ENCODE measurements around the gene PHLDB2.

PHLDB2 gene

GRCh38 chr3:111901637-111902036 lies 42.6 kb downstream of the PHLDB2 start:
- TF ChIP-seq HDGF (IDR thresholded peaks at IDR 0.05; ENCODE audit: borderline replicate concordance): no peak
- no peak for TF ChIP-seq FOXA1 (IDR thresholded peaks at IDR 0.05)
- no peak for TF ChIP-seq ZNF384 (IDR thresholded peaks at IDR 0.05)
- no peak for TF ChIP-seq ELF4 (IDR thresholded peaks at IDR 0.05)
- no peak for TF ChIP-seq L3MBTL2 (conservative IDR thresholded peaks at IDR 0.05)
- no peak for TF ChIP-seq LEF1 (IDR thresholded peaks at IDR 0.05; ENCODE audit: borderline replicate concordance)
- TF ChIP-seq FOXK2 (IDR thresholded peaks at IDR 0.05): no peak
- no peak for TF ChIP-seq CTBP1 (IDR thresholded peaks at IDR 0.05; ENCODE audit: borderline replicate concordance)
- TF ChIP-seq SP1 (IDR thresholded peaks at IDR 0.05): no peak
- TF ChIP-seq TARDBP (IDR thresholded peaks at IDR 0.05): no peak
- TF ChIP-seq ARNT (IDR thresholded peaks at IDR 0.05): no peak
- no peak for TF ChIP-seq BHLHE40 (IDR thresholded peaks at IDR 0.05; ENCODE audit: borderline replicate concordance)
- TF ChIP-seq SUZ12 (IDR thresholded peaks at IDR 0.05): no peak
- TF ChIP-seq FOXM1 (IDR thresholded peaks at IDR 0.05; ENCODE audit: borderline replicate concordance): no peak
- POLR2A ChIA-PET: no interaction called here
- CTCF ChIA-PET: no interaction called here
- DNase-seq (ENCODE audit: extremely low spot score): no peak

GRCh38 chr3:111902534-111902933 lies 43.5 kb downstream of the PHLDB2 start:
- ChIA-PET POLR2A (no interaction called here), CTCF (interaction anchor here (0.5 kb wide), 1 partner anchor 788 kb away, joined by 3 read pairs; no protein-coding TSS in a partner anchor)
- TF ChIP-seq BHLHE40 (IDR thresholded peaks at IDR 0.05; ENCODE audit: borderline replicate concordance) (no peak), SUZ12 (IDR thresholded peaks at IDR 0.05) (no peak), ZNF384 (IDR thresholded peaks at IDR 0.05) (no peak), ARNT (IDR thresholded peaks at IDR 0.05) (no peak), LEF1 (IDR thresholded peaks at IDR 0.05; ENCODE audit: borderline replicate concordance) (no peak), L3MBTL2 (conservative IDR thresholded peaks at IDR 0.05) (no peak), CTBP1 (IDR thresholded peaks at IDR 0.05; ENCODE audit: borderline replicate concordance) (no peak), TARDBP (IDR thresholded peaks at IDR 0.05) (no peak), PKNOX1 (IDR thresholded peaks at IDR 0.05) (no peak), HDGF (IDR thresholded peaks at IDR 0.05; ENCODE audit: borderline replicate concordance) (no peak), FOXA1 (IDR thresholded peaks at IDR 0.05) (no peak), FOXK2 (IDR thresholded peaks at IDR 0.05) (no peak), SP1 (IDR thresholded peaks at IDR 0.05) (no peak)
- no peak for DNase-seq (ENCODE audit: extremely low spot score)

GRCh38 chr3:111903067-111903511 lies 44.0 kb downstream of the PHLDB2 start:
- ChIA-PET CTCF (interaction anchor here (0.5 kb wide), 1 partner anchor 787 kb away, joined by 3 read pairs; no protein-coding TSS in a partner anchor), POLR2A (no interaction called here)
- no peak for DNase-seq (ENCODE audit: extremely low spot score)
- TF ChIP-seq TARDBP (IDR thresholded peaks at IDR 0.05) (no peak), ARNT (IDR thresholded peaks at IDR 0.05) (no peak), SUZ12 (IDR thresholded peaks at IDR 0.05) (no peak), BHLHE40 (IDR thresholded peaks at IDR 0.05; ENCODE audit: borderline replicate concordance) (no peak)

GRCh38 chr3:111904376-111905241 lies 45.5 kb downstream of the PHLDB2 start:
- TF ChIP-seq LEF1 (IDR thresholded peaks at IDR 0.05; ENCODE audit: borderline replicate concordance) (no peak), ARNT (IDR thresholded peaks at IDR 0.05) (no peak), SUZ12 (IDR thresholded peaks at IDR 0.05) (no peak), L3MBTL2 (conservative IDR thresholded peaks at IDR 0.05) (no peak), NFRKB (IDR thresholded peaks at IDR 0.05) (no peak), ZNF384 (IDR thresholded peaks at IDR 0.05) (no peak), SP1 (IDR thresholded peaks at IDR 0.05) (no peak), CTBP1 (IDR thresholded peaks at IDR 0.05; ENCODE audit: borderline replicate concordance) (no peak), HDGF (IDR thresholded peaks at IDR 0.05; ENCODE audit: borderline replicate concordance) (no peak)
- POLR2A ChIA-PET: interaction anchor here (0.7 kb wide), 1 partner anchor 22 kb away, joined by 3 read pairs; no protein-coding TSS in a partner anchor
- no peak for DNase-seq (ENCODE audit: extremely low spot score)
- CTCF ChIA-PET: no interaction called here

GRCh38 chr3:111906656-111907055 lies 47.6 kb downstream of the PHLDB2 start:
- TF ChIP-seq FOXM1 (IDR thresholded peaks at IDR 0.05; ENCODE audit: borderline replicate concordance) (no peak), HDGF (IDR thresholded peaks at IDR 0.05; ENCODE audit: borderline replicate concordance) (no peak), PKNOX1 (IDR thresholded peaks at IDR 0.05) (no peak), FOXK2 (IDR thresholded peaks at IDR 0.05) (no peak), LEF1 (IDR thresholded peaks at IDR 0.05; ENCODE audit: borderline replicate concordance) (no peak), L3MBTL2 (conservative IDR thresholded peaks at IDR 0.05) (no peak), BHLHE40 (IDR thresholded peaks at IDR 0.05; ENCODE audit: borderline replicate concordance) (no peak), ELF4 (IDR thresholded peaks at IDR 0.05) (no peak)
- CTCF ChIA-PET: no interaction called here
- POLR2A ChIA-PET: no interaction called here
- no peak for DNase-seq (ENCODE audit: extremely low spot score)

DNA sequence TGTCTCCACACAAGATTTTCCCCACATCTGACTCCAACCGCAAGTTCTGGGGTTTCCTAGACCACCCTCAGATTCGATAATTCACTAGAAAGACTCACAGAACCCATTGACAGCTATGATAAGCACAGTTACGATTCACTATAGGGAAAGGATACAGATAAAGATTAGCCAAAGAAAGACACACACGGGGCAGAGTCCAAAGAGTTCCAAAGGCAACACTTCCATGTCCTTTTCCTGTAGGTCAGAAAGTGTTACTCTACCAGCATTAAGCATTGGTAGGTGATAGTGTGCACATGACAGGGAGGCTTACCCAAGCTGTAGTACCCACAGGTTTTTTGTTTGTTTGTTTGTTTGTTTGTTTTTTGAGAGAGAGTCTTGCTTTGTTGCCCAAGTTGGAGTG lies 48.1 kb downstream of the PHLDB2 start:
- CTCF ChIA-PET: no interaction called here
- POLR2A ChIA-PET: no interaction called here
- TF ChIP-seq SP1 (IDR thresholded peaks at IDR 0.05): no peak
- no peak for TF ChIP-seq LEF1 (IDR thresholded peaks at IDR 0.05; ENCODE audit: borderline replicate concordance)
- no peak for TF ChIP-seq PKNOX1 (IDR thresholded peaks at IDR 0.05)
- TF ChIP-seq ARNT (IDR thresholded peaks at IDR 0.05): no peak
- TF ChIP-seq CTBP1 (IDR thresholded peaks at IDR 0.05; ENCODE audit: borderline replicate concordance): no peak
- no peak for TF ChIP-seq HDGF (IDR thresholded peaks at IDR 0.05; ENCODE audit: borderline replicate concordance)
- no peak for TF ChIP-seq NFRKB (IDR thresholded peaks at IDR 0.05)
- TF ChIP-seq L3MBTL2 (conservative IDR thresholded peaks at IDR 0.05): no peak
- TF ChIP-seq SUZ12 (IDR thresholded peaks at IDR 0.05): no peak
- no peak for TF ChIP-seq FOXA1 (IDR thresholded peaks at IDR 0.05)
- TF ChIP-seq ZNF384 (IDR thresholded peaks at IDR 0.05): no peak
- TF ChIP-seq TARDBP (IDR thresholded peaks at IDR 0.05): no peak
- TF ChIP-seq ELF4 (IDR thresholded peaks at IDR 0.05): no peak
- TF ChIP-seq FOXM1 (IDR thresholded peaks at IDR 0.05; ENCODE audit: borderline replicate concordance): no peak
- TF ChIP-seq FOXK2 (IDR thresholded peaks at IDR 0.05): no peak
- no peak for DNase-seq (ENCODE audit: extremely low spot score)

Measured in HEK293T (cell line).